ENCODE results near the gene LOC128125822.

LOC128125822 gene

GRCh38 chr6:63580704-63580961 is 8.4 kb downstream of the LOC128125822 start:
- Histone ChIP-seq H3K79me2 (ENCODE audit: low read depth) (peaks cover 18% of the 10 kb centered on the region), H3K9me2 (ENCODE audit: insufficient read depth) (no peaks in the 10 kb centered on the region), H2AFZ (no peak overlapping the region), H3K4me2 (no peak overlapping the region), H3K27ac (no peak overlapping the region), H3K4me1 (replicated peaks; ENCODE audit: insufficient read depth) (no peaks in the 10 kb centered on the region; the same call in 1 of the 2 replicates), H3K27me3 (ENCODE audit: insufficient read depth, low read depth) (no peaks in the 10 kb centered on the region), H3K4me3 (no peak overlapping the region), H3F3A (ENCODE audit: insufficient read depth, low read depth) (peaks cover 22% of the 10 kb centered on the region), H3K36me3 (ENCODE audit: low read depth) (peaks cover 45% of the 10 kb centered on the region), H3K9me3 (ENCODE audit: insufficient read depth, low read depth) (no peaks in the 10 kb centered on the region), H4K20me1 (ENCODE audit: insufficient read depth) (peaks cover 11% of the 10 kb centered on the region)
- ChIA-PET POLR2A (ENCODE audit: unreplicated experiment) (interaction anchor here (0.6 kb wide), 1 partner anchor 13 kb away, joined by 3 read pairs; no protein-coding TSS in a partner anchor), CTCF (no interaction called here)
- TF ChIP-seq EZH2 (IDR thresholded peaks at IDR 0.05; ENCODE audit: low read depth), result no peak
- TF ChIP-seq, protein P1, sequence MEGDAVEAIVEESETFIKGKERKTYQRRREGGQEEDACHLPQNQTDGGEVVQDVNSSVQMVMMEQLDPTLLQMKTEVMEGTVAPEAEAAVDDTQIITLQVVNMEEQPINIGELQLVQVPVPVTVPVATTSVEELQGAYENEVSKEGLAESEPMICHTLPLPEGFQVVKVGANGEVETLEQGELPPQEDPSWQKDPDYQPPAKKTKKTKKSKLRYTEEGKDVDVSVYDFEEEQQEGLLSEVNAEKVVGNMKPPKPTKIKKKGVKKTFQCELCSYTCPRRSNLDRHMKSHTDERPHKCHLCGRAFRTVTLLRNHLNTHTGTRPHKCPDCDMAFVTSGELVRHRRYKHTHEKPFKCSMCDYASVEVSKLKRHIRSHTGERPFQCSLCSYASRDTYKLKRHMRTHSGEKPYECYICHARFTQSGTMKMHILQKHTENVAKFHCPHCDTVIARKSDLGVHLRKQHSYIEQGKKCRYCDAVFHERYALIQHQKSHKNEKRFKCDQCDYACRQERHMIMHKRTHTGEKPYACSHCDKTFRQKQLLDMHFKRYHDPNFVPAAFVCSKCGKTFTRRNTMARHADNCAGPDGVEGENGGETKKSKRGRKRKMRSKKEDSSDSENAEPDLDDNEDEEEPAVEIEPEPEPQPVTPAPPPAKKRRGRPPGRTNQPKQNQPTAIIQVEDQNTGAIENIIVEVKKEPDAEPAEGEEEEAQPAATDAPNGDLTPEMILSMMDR (conservative IDR thresholded peaks at IDR 0.05), result no peak
- no peak for DNase-seq
- intact Hi-C loops (cut with micrococcal nuclease; ENCODE audit: unreplicated experiment), result no loop called here
- BruUV-seq (replicated peaks), result no TSS peak

GRCh38 chr6:63581355-63582013 is 9.2 kb downstream of the LOC128125822 start:
- Histone ChIP-seq H3K27ac (no peak overlapping the region), H4K20me1 (ENCODE audit: insufficient read depth) (peaks cover 11% of the 10 kb centered on the region), H3K27me3 (ENCODE audit: insufficient read depth, low read depth) (no peaks in the 10 kb centered on the region), H3K36me3 (ENCODE audit: low read depth) (peaks cover 43% of the 10 kb centered on the region), H2AFZ (no peak overlapping the region), H3K79me2 (ENCODE audit: low read depth) (peaks cover 11% of the 10 kb centered on the region), H3K4me1 (replicated peaks; ENCODE audit: insufficient read depth) (no peaks in the 10 kb centered on the region), H3F3A (ENCODE audit: insufficient read depth, low read depth) (peaks cover 22% of the 10 kb centered on the region), H3K4me3 (no peak overlapping the region), H3K9me2 (ENCODE audit: insufficient read depth) (no peaks in the 10 kb centered on the region), H3K4me2 (no peak overlapping the region), H3K9me3 (ENCODE audit: insufficient read depth, low read depth) (no peaks in the 10 kb centered on the region)
- BruUV-seq (replicated peaks), result no TSS peak
- POLR2A ChIA-PET (ENCODE audit: unreplicated experiment), result no interaction called here
- DNase-seq, result no peak
- TF ChIP-seq, protein P1 (conservative IDR thresholded peaks at IDR 0.05), result no peak
- TF ChIP-seq EZH2 (IDR thresholded peaks at IDR 0.05; ENCODE audit: low read depth), result no peak
- intact Hi-C loops (cut with micrococcal nuclease; ENCODE audit: unreplicated experiment), result no loop called here
- CTCF ChIA-PET, result interaction anchor here (0.6 kb wide), 1 partner anchor 276 kb away, joined by 9 read pairs; no protein-coding TSS in a partner anchor

- ChIA-PET CTCF (no interaction called here), POLR2A (ENCODE audit: unreplicated experiment) (no interaction called here)
- no TSS peak for BruUV-seq (replicated peaks)
- Histone ChIP-seq H3K4me2 (no peak overlapping the region), H3K4me1 (replicated peaks; ENCODE audit: insufficient read depth) (no peaks in the 10 kb centered on the region), H3F3A (ENCODE audit: insufficient read depth, low read depth) (peaks cover 22% of the 10 kb centered on the region), H3K4me3 (no peak overlapping the region), H4K20me1 (ENCODE audit: insufficient read depth) (peaks cover 11% of the 10 kb centered on the region), H3K36me3 (ENCODE audit: low read depth) (peaks cover 33% of the 10 kb centered on the region), H3K9me3 (ENCODE audit: insufficient read depth, low read depth) (no peaks in the 10 kb centered on the region), H3K27me3 (ENCODE audit: insufficient read depth, low read depth) (no peaks in the 10 kb centered on the region), H3K27ac (no peak overlapping the region), H2AFZ (no peak overlapping the region), H3K9me2 (ENCODE audit: insufficient read depth) (no peaks in the 10 kb centered on the region), H3K79me2 (ENCODE audit: low read depth) (no peaks in the 10 kb centered on the region; the same call in 1 of the 2 replicates)
- intact Hi-C loops (cut with micrococcal nuclease; ENCODE audit: unreplicated experiment), result no loop called here
- DNase-seq, result no peak
- no peak for TF ChIP-seq EZH2 (IDR thresholded peaks at IDR 0.05; ENCODE audit: low read depth)
- TF ChIP-seq, protein P1 (conservative IDR thresholded peaks at IDR 0.05), result no peak
These were observed 10.4 kb downstream of the LOC128125822 start for GRCh38 chr6:63582579-63583231.
